K562 (cell line): ENCODE results near the gene ZFP92. TPM values are rescaled to one million over a fixed set of nuclear protein-coding genes. Genes with fewer than 3 reads are reported as not detected.
A peak's percentile ranks its signal among the peaks of the same experiment; 100 is the strongest.

ENCODE experiments used
- ATAC-seq: fragments of 200-7000 bp; cut with Tn5 transposase; 3 replicates; pipeline ENCODE4 v1.9.1; 2020; ENCODE audit warnings: moderate library complexity
- BruUV-seq: library from RNA; stranded (reverse); fragments of 400-500 nt; replicated peaks from 2 replicates; lab custom pipeline; 2021; lab: Mats Ljungman, UMichigan
- CTCF ChIA-PET: fragments of 300-600 bp; formaldehyde crosslinking; extraction: SDS; loops from one replicate; lab custom pipeline; 2021; ENCODE audit warnings: low intra/inter-chr PET ratio; lab: Yijun Ruan, JAX
- POLR2A ChIA-PET: fragments of 300-600, 350-650 bp; sonication (Branson Sonifier 250); formaldehyde crosslinking; extraction: SDS; loops from one replicate; lab custom pipeline; 2021; ENCODE audit warnings: antibody characterized with exemption, inconsistent platforms; lab: Yijun Ruan, JAX
- DNase-seq, 4 experiments: peaks; one replicate each; pipeline versions ENCODE4 v3.0.0 to v3.0.0-alpha.2; 2011 to 2018; ENCODE audit warnings: low spot score in 3 of 4, mixed read lengths in 3 of 4; ENCODE audit errors: extremely low read depth in 1 of 4
- FAIRE-seq: peaks from 2 replicates; lab custom pipeline; 2011; peaks lifted over from hg19 to GRCh38; lab: Jason Lieb, UNC
- H2AFZ ChIP-seq: 2 replicates; pipeline ENCODE4 v1.6.0; 2011; ENCODE audit warnings: low read depth, low read length, control low read depth, inconsistent platforms
- H3K27ac ChIP-seq: fragments of 200-600 bp; 3 replicates; pipeline ENCODE4 v1.8.0; 2011; ENCODE audit warnings: low read depth, mild to moderate bottlenecking, control low read depth, inconsistent platforms, low read length, moderate library complexity, mixed read lengths; ENCODE audit errors: extremely low read depth
- H3K27me3 ChIP-seq, 2 experiments: fragments of 300-600 bp in 1 of 2; 2 replicates in 1 of 2; 3 replicates in 1 of 2; pipeline versions ENCODE4 v1.6.0 to v1.8.0; 2011; ENCODE audit warnings: inconsistent platforms in 2 of 2, low read length in 2 of 2, mild to moderate bottlenecking in 1 of 2, mixed read lengths in 1 of 2, moderate library complexity in 1 of 2; ENCODE audit not compliant: control insufficient read depth in 2 of 2, insufficient read depth in 2 of 2
- H3K36me3 ChIP-seq: fragments of 300-600 bp; 3 replicates; pipeline ENCODE4 v1.8.0; 2011; ENCODE audit warnings: mild to moderate bottlenecking, low read length, inconsistent platforms; ENCODE audit not compliant: control insufficient read depth, insufficient read depth
- H3K4me1 ChIP-seq, 2 experiments: fragments of 200-600 bp in 1 of 2; replicated peaks in 1 of 2; 2 replicates in 1 of 2; 3 replicates in 1 of 2; pipeline versions ENCODE4 v1.5.1 to v1.8.0; 2011; ENCODE audit warnings: inconsistent platforms in 2 of 2, low read length in 2 of 2, mild to moderate bottlenecking in 1 of 2, mixed read lengths in 1 of 2, moderate library complexity in 1 of 2; ENCODE audit not compliant: control insufficient read depth in 2 of 2, insufficient read depth in 2 of 2
- H3K4me2 ChIP-seq: 2 replicates; pipeline ENCODE4 v1.6.1; 2011; ENCODE audit warnings: low read length, control low read depth, inconsistent platforms, mixed read lengths; ENCODE audit not compliant: insufficient read depth
- H3K4me3 ChIP-seq: fragments of 200-600 bp; sonication (generic), shearing (Covaris generic); 2 replicates; pipeline ENCODE4 v1.5.1; 2016; ENCODE audit warnings: control low read depth, inconsistent platforms
- H3K79me2 ChIP-seq: fragments of 200-600 bp; 3 replicates; pipeline ENCODE4 v1.8.0; 2011; ENCODE audit warnings: low read length, inconsistent platforms; ENCODE audit not compliant: control insufficient read depth, insufficient read depth
- H3K9ac ChIP-seq, 2 experiments: 2 replicates each; pipeline versions ENCODE4 v1.6.0 to v1.6.1; 2011; ENCODE audit warnings: low read depth in 2 of 2, low read length in 2 of 2, control low read depth in 1 of 2, inconsistent platforms in 1 of 2, mild to moderate bottlenecking in 1 of 2, mixed read lengths in 1 of 2; ENCODE audit not compliant: insufficient read depth in 1 of 2
- H3K9me1 ChIP-seq: one replicate; pipeline ENCODE4 v1.6.0; 2011; ENCODE audit warnings: inconsistent platforms, mild to moderate bottlenecking, low read length, moderate library complexity; ENCODE audit not compliant: control insufficient read depth, insufficient read depth
- H3K9me3 ChIP-seq: replicated peaks from 2 replicates; pipeline ENCODE4 v1.5.1; 2011; ENCODE audit warnings: low read depth, low read length, inconsistent platforms; ENCODE audit not compliant: control insufficient read depth, insufficient read depth
- H4K20me1 ChIP-seq: replicated peaks from 2 replicates; pipeline ENCODE4 v1.6.1; 2011; ENCODE audit warnings: low read length, inconsistent platforms, mixed read lengths; ENCODE audit not compliant: control insufficient read depth, insufficient read depth
- POLR2G ChIP-seq: fragments of 200-400 bp; formaldehyde crosslinking; IDR thresholded peaks from 2 replicates; pipeline ENCODE4 v1.6.1; 2017; ENCODE audit warnings: low read depth, mild to moderate bottlenecking, antibody characterized with exemption, low read length, moderate library complexity
- RBM15 ChIP-seq: fragments of 200-400 bp; formaldehyde crosslinking; IDR thresholded peaks from 2 replicates; pipeline ENCODE4 v1.6.1; 2018; ENCODE audit warnings: mild to moderate bottlenecking, low read length, moderate library complexity; ENCODE audit not compliant: insufficient read depth
- SIN3A ChIP-seq, 2 experiments: fragments of 150-350 bp in 1 of 2; IDR thresholded peaks; 2 replicates each; pipeline ENCODE4 v1.6.1; 2011 to 2016; ENCODE audit warnings: borderline replicate concordance in 2 of 2, low read depth in 2 of 2, low read length in 2 of 2, mild to moderate bottlenecking in 2 of 2, moderate library complexity in 2 of 2; ENCODE audit not compliant: control insufficient read depth in 1 of 2
- SMAD1 ChIP-seq: fragments of 150-350 bp; IDR thresholded peaks from 2 replicates; pipeline ENCODE4 v1.6.1; 2014; ENCODE audit warnings: low read length, low read depth; ENCODE audit not compliant: partially characterized antibody
- SREBF1 ChIP-seq: fragments of 150-350 bp; IDR thresholded peaks from 2 replicates; pipeline ENCODE4 v1.6.1; 2014; ENCODE audit warnings: antibody characterized with exemption, low read depth, low read length, borderline replicate concordance
- ZNF444 ChIP-seq: fragments of 250-450 bp; sonication (Bioruptor Pico); IDR thresholded peaks from 2 replicates; pipeline ENCODE4 v1.4.0; 2020; ENCODE audit warnings: mild to moderate bottlenecking, moderate library complexity
- ZNF830 ChIP-seq: fragments of 250-450 bp; sonication (Bioruptor Pico); IDR thresholded peaks from 2 replicates; pipeline ENCODE4 v1.5.0; 2021; ENCODE audit warnings: mild to moderate bottlenecking
- WGBS: fragments of 100-300 bp; shearing (Covaris generic); methylation state at CpG from one replicate; pipeline ENCODE4 v1.1.6; 2016; ENCODE audit warnings: low coverage, mixed read lengths; ENCODE audit not compliant: insufficient coverage; ENCODE audit errors: missing lambda C conversion rate; 5-methylcytosine and 5-hydroxymethylcytosine counted together
- in situ Hi-C: fragments of 300-500 bp; cut with MboI; formaldehyde crosslinking; loops from 4 replicates; pipeline ENCODE4 v1.15.0; 2018; ENCODE audit warnings: inconsistent platforms, mixed read lengths
- intact Hi-C: fragments of 100-400 bp; cut with micrococcal nuclease; formaldehyde crosslinking; loops from 2 replicates; pipeline ENCODE4 v1.14.2; 2022
- polyA plus RNA-seq, 8 experiments: library from polyadenylated mRNA; depleted of rRNA in 4 of 8; stranded (reverse) in 5 of 8; unstranded in 3 of 8; fragments of >200 nt; fragmentation: Nextera tagmentation in 2 of 8; fragmentation: Illumina TruSeq in 1 of 8; extraction: Ambion mirVana in 2 of 8; extraction: Trizol in 1 of 8; gene quantifications; 2 replicates each; pipeline versions ENCODE4 v1.2.1 to v1.2.3, GENCODE V29; 2011 to 2014; ENCODE audit warnings: inconsistent platforms in 1 of 8, missing spikeins in 1 of 8
- total RNA-seq, 7 experiments: library from RNA; depleted of rRNA in 6 of 7; stranded (reverse); fragments of >200 nt in 6 of 7; fragmentation: Illumina TruSeq in 2 of 7; extraction: Trizol in 2 of 7; gene quantifications; 2 replicates each; pipeline versions ENCODE4 v1.2.1 to v1.2.3, GENCODE V29; 2011 to 2021; ENCODE audit warnings: low replicate concordance in 1 of 7
- TF ChIP-seq, protein P1 (sequence below), 2 experiments: fragments of 200-800 bp in 1 of 2; sonication (Bioruptor generic) in 1 of 2; sonication (generic) in 1 of 2; formaldehyde crosslinking in 1 of 2; IDR thresholded peaks in 1 of 2; conservative IDR thresholded peaks in 1 of 2; 2 replicates each; pipeline versions ENCODE4 v1.5.0 to v1.6.1; 2016 to 2020; ENCODE audit warnings: missing compliant biosample characterization in 1 of 2, missing genetic modification characterization in 1 of 2, missing genetic modification reagents in 1 of 2

ZFP92 gene
- total and polyA plus RNA-seq, 9 of the 15 experiments (the other 6 are each of a cell fraction or from before 2014, with no cell fraction given) = 0.32 to 3.3 (median 1.8) TPM

DNA sequence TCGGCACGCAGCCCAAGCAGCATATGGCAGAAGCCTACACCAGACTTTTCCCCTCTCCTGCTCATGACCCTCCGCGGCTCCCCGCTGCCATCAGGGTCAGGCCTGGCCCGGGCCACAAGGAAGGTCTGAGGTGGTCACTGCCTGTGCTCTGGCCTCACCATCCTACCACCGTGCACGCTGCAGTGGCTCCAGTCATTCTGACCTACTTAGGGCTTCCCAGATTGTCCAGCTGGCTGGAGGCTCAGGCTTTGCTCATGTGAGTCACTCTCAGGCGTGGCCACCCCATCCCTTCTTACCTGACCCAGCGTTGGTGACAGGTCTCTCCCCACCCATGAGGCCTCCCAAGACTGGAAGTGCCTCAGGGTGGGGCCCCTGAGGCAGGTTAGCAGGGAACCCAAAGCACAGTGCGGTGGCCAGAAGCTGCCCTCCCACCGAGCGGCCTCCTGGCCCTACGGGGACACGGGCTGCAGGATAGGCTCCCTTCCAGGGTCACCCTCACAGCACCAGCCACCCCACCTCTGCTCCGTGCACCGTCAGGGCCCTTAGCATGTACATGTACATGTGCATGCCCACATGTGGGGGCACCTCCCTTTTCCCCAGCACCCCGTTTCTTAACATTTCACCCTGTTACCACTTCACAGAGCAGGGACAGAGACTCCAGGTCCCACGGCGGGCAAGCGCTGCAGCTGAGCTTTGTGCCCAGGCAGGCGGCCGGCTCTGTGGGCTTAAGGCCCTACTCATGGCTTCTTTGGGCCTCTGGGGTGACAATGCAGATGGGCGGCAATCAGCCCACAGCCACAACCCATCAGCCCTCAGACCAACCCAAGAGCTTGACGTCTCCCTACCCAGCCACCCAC lies 32.4 kb downstream of the ZFP92 start:
- Histone ChIP-seq H2AFZ (no peak overlapping the region), H3K4me2 (no peak overlapping the region), H3K9me3 (no peaks in the 10 kb centered on the region), H3K36me3 (no peaks in the 10 kb centered on the region), H3K27me3 (peaks cover 0 to 6% of the 10 kb centered on the region in 2 experiments; a peak in 3 of 5 replicates), H3K9ac (no peak overlapping the region; a peak in 1 of 4 replicates), H3K9me1 (no peaks in the 10 kb centered on the region), H3K4me1 (peaks cover 0 to 39% of the 10 kb centered on the region in 2 experiments; a peak in 2 of 5 replicates), H3K27ac (no peak overlapping the region), H4K20me1 (no peaks in the 10 kb centered on the region), H3K79me2 (no peaks in the 10 kb centered on the region), H3K4me3 (no peak overlapping the region)
- peak in 1 of 4 experiments; percentile 13 for DNase-seq
- ATAC-seq = no peak; the same call in 2 of the 3 replicates
- ChIA-PET CTCF (no interaction called here), POLR2A (interaction anchor here (0.6 to 0.9 kb wide), 3 partner anchors 12 to 114 kb away, joined by 3 to 4 read pairs (median 3); no protein-coding TSS in a partner anchor)
- FAIRE-seq = no peak
- WGBS = 50% methylated on average over 21 of the region's 25 CpGs
- intact Hi-C loops = no loop called here
- TF ChIP-seq ZNF444 (CRISPR knock-in tag) (no peak), RBM15 (no peak), ZNF830 (CRISPR knock-in tag) (no peak), SIN3A (IDR thresholded peaks at IDR 0.05; ENCODE audit: borderline replicate concordance in 2 of 2, control insufficient read depth in 1 of 2, low read depth in 2 of 2, low read length in 2 of 2) (no peak), SMAD1 (no peak), POLR2G (peak; percentile 10; the same call in 1 of the 2 replicates), SREBF1 (no peak)
- TF ChIP-seq, protein P1, sequence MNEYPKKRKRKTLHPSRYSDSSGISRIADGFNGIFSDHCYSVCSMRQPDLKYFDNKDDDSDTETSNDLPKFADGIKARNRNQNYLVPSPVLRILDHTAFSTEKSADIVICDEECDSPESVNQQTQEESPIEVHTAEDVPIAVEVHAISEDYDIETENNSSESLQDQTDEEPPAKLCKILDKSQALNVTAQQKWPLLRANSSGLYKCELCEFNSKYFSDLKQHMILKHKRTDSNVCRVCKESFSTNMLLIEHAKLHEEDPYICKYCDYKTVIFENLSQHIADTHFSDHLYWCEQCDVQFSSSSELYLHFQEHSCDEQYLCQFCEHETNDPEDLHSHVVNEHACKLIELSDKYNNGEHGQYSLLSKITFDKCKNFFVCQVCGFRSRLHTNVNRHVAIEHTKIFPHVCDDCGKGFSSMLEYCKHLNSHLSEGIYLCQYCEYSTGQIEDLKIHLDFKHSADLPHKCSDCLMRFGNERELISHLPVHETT (CRISPR knock-in tag; conservative IDR thresholded peaks at IDR 0.05 in 1 of 2, IDR thresholded peaks at IDR 0.05 in 1 of 2) = no peak
- no TSS peak for BruUV-seq
- in situ Hi-C loops = no loop called here
